ENCODE data around the gene NLN.
A peak's percentile ranks its signal among the peaks of the same experiment; 100 is the strongest.

NLN gene

GRCh38 chr5:65801352-65801783 is 79.4 kb downstream of the NLN start:
- Histone ChIP-seq H2BK15ac (ENCODE audit: low read depth, poor library complexity, severe bottlenecking) (no peak overlapping the region), H3K9me3 (ENCODE audit: control insufficient read depth, low read length) (peaks cover 3% of the 10 kb centered on the region), H3K27ac (ENCODE audit: low read length, poor library complexity, severe bottlenecking) (peak overlapping the region; percentile 48), H2BK12ac (ENCODE audit: low read length in 2 of 2) (no peak overlapping the region), H3K9ac (ENCODE audit: low read length) (peak overlapping the region; percentile 4), H2BK120ac (ENCODE audit: low read depth, low read length) (no peak overlapping the region), H3K4ac (ENCODE audit: low read depth in 1 of 2, low read length in 2 of 2) (no peak overlapping the region), H3K79me1 (replicated peaks; ENCODE audit: low read length, poor library complexity, severe bottlenecking) (peaks cover 11% of the 10 kb centered on the region), H3K4me1 (ENCODE audit: control insufficient read depth, insufficient read depth, low read depth, low read length) (peaks cover 3% of the 10 kb centered on the region), H3K4me2 (ENCODE audit: low read length, poor library complexity, severe bottlenecking) (no peak overlapping the region), H2AK5ac (ENCODE audit: low read length, severe bottlenecking) (no peak overlapping the region), H3K4me3 (ENCODE audit: insufficient read depth in 1 of 2, low read depth in 1 of 2, low read length in 2 of 2) (peak overlapping the region in 1 of 2 experiments; percentile 15), H4K91ac (ENCODE audit: low read length) (no peak overlapping the region), H3K14ac (ENCODE audit: low read length in 2 of 2) (no peak overlapping the region), H3K18ac (ENCODE audit: low read depth in 1 of 2, low read length in 2 of 2) (no peak overlapping the region), H2AFZ (ENCODE audit: low read depth, low read length) (no peak overlapping the region), H3K27me3 (ENCODE audit: control insufficient read depth in 1 of 2, insufficient read depth in 1 of 2, low read length in 2 of 2) (no peaks in the 10 kb centered on the region), H2BK5ac (ENCODE audit: low read depth, low read length, poor library complexity, severe bottlenecking) (no peak overlapping the region), H4K8ac (ENCODE audit: low read length) (no peak overlapping the region), H3K23ac (ENCODE audit: low read length in 2 of 2) (no peak overlapping the region), H3K36me3 (ENCODE audit: control insufficient read depth in 1 of 2, insufficient read depth in 2 of 2, low read depth in 1 of 2, low read length in 2 of 2) (peaks cover 19 to 22% of the 10 kb centered on the region in 2 experiments)
- peak; percentile 61 for DNase-seq
- WGBS = 65% methylated on average over 2 of the region's 3 CpGs

GRCh38 chr5:65802080-65802479 is 80.1 kb downstream of the NLN start:
- Histone ChIP-seq H2BK12ac (ENCODE audit: low read length in 2 of 2) (peak overlapping the region in 1 of 2 experiments; percentile 73), H3K9ac (ENCODE audit: low read length) (no peak overlapping the region), H3K4ac (ENCODE audit: low read depth in 1 of 2, low read length in 2 of 2) (no peak overlapping the region), H2AK5ac (ENCODE audit: low read length, severe bottlenecking) (no peak overlapping the region), H2AFZ (ENCODE audit: low read depth, low read length) (no peak overlapping the region), H2BK120ac (ENCODE audit: low read depth, low read length) (no peak overlapping the region), H2BK5ac (ENCODE audit: low read depth, low read length, poor library complexity, severe bottlenecking) (no peak overlapping the region), H4K91ac (ENCODE audit: low read length) (no peak overlapping the region), H3K23ac (ENCODE audit: low read length in 2 of 2) (no peak overlapping the region), H3K4me3 (ENCODE audit: insufficient read depth in 1 of 2, low read depth in 1 of 2, low read length in 2 of 2) (peak overlapping the region in 1 of 2 experiments; percentile 1), H3K27me3 (ENCODE audit: control insufficient read depth in 1 of 2, insufficient read depth in 1 of 2, low read length in 2 of 2) (no peaks in the 10 kb centered on the region), H3K14ac (ENCODE audit: low read length in 2 of 2) (peak overlapping the region in 1 of 2 experiments; percentile 53), H3K9me3 (ENCODE audit: control insufficient read depth, low read length) (peaks cover 3% of the 10 kb centered on the region), H4K8ac (ENCODE audit: low read length) (no peak overlapping the region), H3K79me1 (replicated peaks; ENCODE audit: low read length, poor library complexity, severe bottlenecking) (peaks cover 11% of the 10 kb centered on the region), H3K4me2 (ENCODE audit: low read length, poor library complexity, severe bottlenecking) (no peak overlapping the region), H3K27ac (ENCODE audit: low read length, poor library complexity, severe bottlenecking) (no peak overlapping the region), H3K4me1 (ENCODE audit: control insufficient read depth, insufficient read depth, low read depth, low read length) (peaks cover 3% of the 10 kb centered on the region), H2BK15ac (ENCODE audit: low read depth, poor library complexity, severe bottlenecking) (no peak overlapping the region), H3K36me3 (ENCODE audit: control insufficient read depth in 1 of 2, insufficient read depth in 2 of 2, low read depth in 1 of 2, low read length in 2 of 2) (peaks cover 18 to 19% of the 10 kb centered on the region in 2 experiments), H3K18ac (ENCODE audit: low read depth in 1 of 2, low read length in 2 of 2) (peak overlapping the region in 1 of 2 experiments; percentile 88)
- no peak for DNase-seq
- 97% methylated on average over 7 of the region's 7 CpGs for WGBS

- Histone ChIP-seq H3K4me2 (ENCODE audit: low read length, poor library complexity, severe bottlenecking) (no peak overlapping the region), H3K9ac (ENCODE audit: low read length) (no peak overlapping the region), H3K27me3 (ENCODE audit: control insufficient read depth in 1 of 2, insufficient read depth in 1 of 2, low read length in 2 of 2) (no peaks in the 10 kb centered on the region), H3K23ac (ENCODE audit: low read length in 2 of 2) (no peak overlapping the region), H4K8ac (ENCODE audit: low read length) (no peak overlapping the region), H4K91ac (ENCODE audit: low read length) (no peak overlapping the region), H2BK12ac (ENCODE audit: low read length in 2 of 2) (no peak overlapping the region), H3K4me3 (ENCODE audit: insufficient read depth in 1 of 2, low read depth in 1 of 2, low read length in 2 of 2) (no peak overlapping the region), H3K36me3 (ENCODE audit: control insufficient read depth in 1 of 2, insufficient read depth in 2 of 2, low read depth in 1 of 2, low read length in 2 of 2) (peaks cover 11 to 19% of the 10 kb centered on the region in 2 experiments), H2BK5ac (ENCODE audit: low read depth, low read length, poor library complexity, severe bottlenecking) (no peak overlapping the region), H3K4ac (ENCODE audit: low read depth in 1 of 2, low read length in 2 of 2) (no peak overlapping the region), H2AFZ (ENCODE audit: low read depth, low read length) (no peak overlapping the region), H3K14ac (ENCODE audit: low read length in 2 of 2) (no peak overlapping the region), H3K4me1 (ENCODE audit: control insufficient read depth, insufficient read depth, low read depth, low read length) (peaks cover 3% of the 10 kb centered on the region), H3K18ac (ENCODE audit: low read depth in 1 of 2, low read length in 2 of 2) (no peak overlapping the region), H2BK15ac (ENCODE audit: low read depth, poor library complexity, severe bottlenecking) (no peak overlapping the region), H3K27ac (ENCODE audit: low read length, poor library complexity, severe bottlenecking) (no peak overlapping the region), H3K9me3 (ENCODE audit: control insufficient read depth, low read length) (peaks cover 3% of the 10 kb centered on the region), H2BK120ac (ENCODE audit: low read depth, low read length) (no peak overlapping the region), H3K79me1 (replicated peaks; ENCODE audit: low read length, poor library complexity, severe bottlenecking) (peaks cover 9% of the 10 kb centered on the region), H2AK5ac (ENCODE audit: low read length, severe bottlenecking) (no peak overlapping the region)
- 98% methylated on average over 4 of the region's 4 CpGs for WGBS
- no peak for DNase-seq
These were observed 80.8 kb downstream of the NLN start for GRCh38 chr5:65802820-65803219.

- Histone ChIP-seq H4K91ac (ENCODE audit: low read length) (no peak overlapping the region), H2BK15ac (ENCODE audit: low read depth, poor library complexity, severe bottlenecking) (no peak overlapping the region), H3K79me1 (replicated peaks; ENCODE audit: low read length, poor library complexity, severe bottlenecking) (peaks cover 8% of the 10 kb centered on the region), H3K18ac (ENCODE audit: low read depth in 1 of 2, low read length in 2 of 2) (no peak overlapping the region), H3K36me3 (ENCODE audit: control insufficient read depth in 1 of 2, insufficient read depth in 2 of 2, low read depth in 1 of 2, low read length in 2 of 2) (peaks cover 4 to 19% of the 10 kb centered on the region in 2 experiments), H3K9ac (ENCODE audit: low read length) (no peak overlapping the region), H3K14ac (ENCODE audit: low read length in 2 of 2) (no peak overlapping the region), H3K27me3 (ENCODE audit: control insufficient read depth in 1 of 2, insufficient read depth in 1 of 2, low read length in 2 of 2) (no peaks in the 10 kb centered on the region), H2BK12ac (ENCODE audit: low read length in 2 of 2) (no peak overlapping the region), H3K4me1 (ENCODE audit: control insufficient read depth, insufficient read depth, low read depth, low read length) (peaks cover 6% of the 10 kb centered on the region), H2BK5ac (ENCODE audit: low read depth, low read length, poor library complexity, severe bottlenecking) (no peak overlapping the region), H2AFZ (ENCODE audit: low read depth, low read length) (no peak overlapping the region), H3K4me2 (ENCODE audit: low read length, poor library complexity, severe bottlenecking) (no peak overlapping the region), H4K8ac (ENCODE audit: low read length) (peak overlapping the region; percentile 45), H3K4ac (ENCODE audit: low read depth in 1 of 2, low read length in 2 of 2) (no peak overlapping the region), H3K4me3 (ENCODE audit: insufficient read depth in 1 of 2, low read depth in 1 of 2, low read length in 2 of 2) (no peak overlapping the region), H3K23ac (ENCODE audit: low read length in 2 of 2) (no peak overlapping the region), H3K9me3 (ENCODE audit: control insufficient read depth, low read length) (peaks cover 3% of the 10 kb centered on the region), H2AK5ac (ENCODE audit: low read length, severe bottlenecking) (no peak overlapping the region), H2BK120ac (ENCODE audit: low read depth, low read length) (no peak overlapping the region), H3K27ac (ENCODE audit: low read length, poor library complexity, severe bottlenecking) (no peak overlapping the region)
- DNase-seq = peak; percentile 8
- 100% methylated on average over 2 of the region's 5 CpGs for WGBS
These were observed 81.8 kb downstream of the NLN start for GRCh38 chr5:65803699-65804391.
